Keratinocyte (primary cell): ENCODE measurements around the gene ZNF292. TPM values are rescaled to one million over a fixed set of nuclear protein-coding genes. Genes with fewer than 3 reads are reported as not detected.

Source experiments
- DNase-seq: peaks from one replicate; pipeline ENCODE4 v3.0.0-alpha.2; 2011; ENCODE audit warnings: low read depth, missing footprints, low spot score
- FAIRE-seq: peaks from 2 replicates; lab custom pipeline; 2011; peaks lifted over from hg19 to GRCh38; lab: Jason Lieb, UNC
- H2AFZ ChIP-seq: 2 replicates; pipeline ENCODE4 v1.6.0; 2012; ENCODE audit warnings: low read length, control low read depth, inconsistent platforms; ENCODE audit not compliant: control insufficient read depth
- H3K27ac ChIP-seq: 2 replicates; pipeline ENCODE4 v1.5.1; 2011; ENCODE audit warnings: low read length; ENCODE audit not compliant: control insufficient read depth, insufficient read depth
- H3K27me3 ChIP-seq: 3 replicates; pipeline ENCODE4 v1.6.0; 2011; ENCODE audit warnings: low read length; ENCODE audit not compliant: control insufficient read depth, insufficient read depth; ENCODE audit errors: extremely low read depth
- H3K36me3 ChIP-seq, 2 experiments: 2 replicates in 1 of 2; 3 replicates in 1 of 2; pipeline ENCODE4 v1.5.1; 2011; ENCODE audit warnings: low read length in 2 of 2, mild to moderate bottlenecking in 1 of 2; ENCODE audit not compliant: control insufficient read depth in 2 of 2, insufficient read depth in 2 of 2; ENCODE audit errors: extremely low read depth in 1 of 2
- H3K4me1 ChIP-seq: 3 replicates; pipeline ENCODE4 v1.5.1; 2011; ENCODE audit warnings: low read length; ENCODE audit not compliant: control insufficient read depth, insufficient read depth; ENCODE audit errors: extremely low read depth
- H3K4me2 ChIP-seq: 3 replicates; pipeline ENCODE4 v1.6.0; 2011; ENCODE audit warnings: low read depth, low read length; ENCODE audit not compliant: control insufficient read depth, insufficient read depth; ENCODE audit errors: extremely low read depth
- H3K4me3 ChIP-seq, 3 experiments: fragments of 200-600 bp in 1 of 3; sonication (generic) in 1 of 3; 2 replicates in 2 of 3; 3 replicates in 1 of 3; pipeline ENCODE4 v1.5.1; 2011 to 2016; ENCODE audit warnings: low read length in 3 of 3, mild to moderate bottlenecking in 3 of 3, control low read depth in 2 of 3, inconsistent platforms in 1 of 3, low read depth in 1 of 3, mixed read lengths in 1 of 3, mixed run types in 1 of 3, moderate library complexity in 1 of 3; ENCODE audit not compliant: control insufficient read depth in 2 of 3, insufficient read depth in 2 of 3; ENCODE audit errors: extremely low read depth in 1 of 3
- H3K79me2 ChIP-seq: 2 replicates; pipeline ENCODE4 v1.6.0; 2012; ENCODE audit warnings: low read length; ENCODE audit not compliant: control insufficient read depth, insufficient read depth
- H3K9ac ChIP-seq: 3 replicates; pipeline ENCODE4 v1.6.0; 2011; ENCODE audit warnings: low read length; ENCODE audit not compliant: control insufficient read depth, insufficient read depth; ENCODE audit errors: extremely low read depth
- H3K9me1 ChIP-seq: 3 replicates; pipeline ENCODE4 v1.6.0; 2011; ENCODE audit warnings: low read length; ENCODE audit not compliant: control insufficient read depth, insufficient read depth; ENCODE audit errors: extremely low read depth
- H3K9me3 ChIP-seq: 2 replicates; pipeline ENCODE4 v1.5.1; 2012; ENCODE audit warnings: low read depth, low read length; ENCODE audit not compliant: control insufficient read depth
- H4K20me1 ChIP-seq: 3 replicates; pipeline ENCODE4 v1.6.0; 2011; ENCODE audit warnings: low read length; ENCODE audit not compliant: control insufficient read depth, insufficient read depth; ENCODE audit errors: extremely low read depth
- CTCF ChIP-seq, 3 experiments: IDR thresholded peaks in 1 of 3; conservative IDR thresholded peaks in 1 of 3; optimal IDR thresholded peaks in 1 of 3; 2 replicates in 2 of 3; 3 replicates in 1 of 3; pipeline versions ENCODE3 to v1.5.1; 2011; ENCODE audit warnings: low read length in 3 of 3, mild to moderate bottlenecking in 3 of 3, moderate library complexity in 2 of 3, control low read depth in 1 of 3, inconsistent platforms in 1 of 3; ENCODE audit not compliant: insufficient read depth in 2 of 3; ENCODE audit errors: extremely low read depth in 1 of 3
- EZH2 ChIP-seq: IDR thresholded peaks from one replicate; pipeline ENCODE4 v1.6.1; 2012; ENCODE audit warnings: inconsistent platforms, mild to moderate bottlenecking, low read length, moderate library complexity
- dilution Hi-C: fragments of 300-500 bp; cut with MboI; formaldehyde crosslinking; loops from one replicate; pipeline ENCODE4 v1.7.0; 2020; ENCODE audit warnings: low sequenced_read_pairs; ENCODE audit not compliant: extremely low pct_ligation_motif_present
- polyA plus RNA-seq, 5 experiments: library from polyadenylated mRNA; depleted of rRNA in 3 of 5; stranded (reverse) in 3 of 5; stranded (forward) in 1 of 5; unstranded in 1 of 5; fragments of >200 nt; gene quantifications; 1 replicate in 1 of 5; 2 replicates in 3 of 5; 3 replicates in 1 of 5; pipeline versions ENCODE4 v1.2.1 to v1.2.3, GENCODE V29; 2011 to 2012; ENCODE audit warnings: missing spikeins in 2 of 5, low read depth in 1 of 5, low replicate concordance in 1 of 5

The ZNF292 gene
- polyA plus RNA-seq, 1 donor (not counting 4 experiments of a cell fraction or from before 2014, with no cell fraction given): 8.4 TPM

GRCh38 chr6:87277123-87277522 is 121.8 kb downstream of the ZNF292 start:
- Histone ChIP-seq H3K4me1 (no peaks in the 10 kb centered on the region), H3K36me3 (no peaks in the 10 kb centered on the region), H2AFZ (no peak overlapping the region), H3K9me1 (no peaks in the 10 kb centered on the region), H3K9me3 (no peaks in the 10 kb centered on the region), H3K4me2 (no peak overlapping the region), H4K20me1 (no peaks in the 10 kb centered on the region), H3K9ac (no peak overlapping the region), H3K27me3 (no peaks in the 10 kb centered on the region), H3K4me3 (no peak overlapping the region), H3K79me2 (no peaks in the 10 kb centered on the region), H3K27ac (no peak overlapping the region)
- peak in 1 of 3 experiments; percentile 22 for TF ChIP-seq CTCF (optimal IDR thresholded peaks at IDR 0.05 in 1 of 3, IDR thresholded peaks at IDR 0.05 in 1 of 3, conservative IDR thresholded peaks at IDR 0.05 in 1 of 3; ENCODE audit: extremely low read depth in 1 of 3, insufficient read depth in 2 of 3, low read length in 3 of 3)
- no peak for TF ChIP-seq EZH2
- dilution Hi-C loops: no loop called here
- FAIRE-seq (no peak), DNase-seq (no peak)

GRCh38 chr6:87279196-87279595 is 123.8 kb downstream of the ZNF292 start:
- dilution Hi-C loops: no loop called here

More at GRCh38 chr6:87279196-87279595, 123.8 kb downstream of the ZNF292 start:
- Histone ChIP-seq H3K9me1 (no peaks in the 10 kb centered on the region), H3K4me1 (no peaks in the 10 kb centered on the region), H3K79me2 (no peaks in the 10 kb centered on the region), H3K27me3 (no peaks in the 10 kb centered on the region), H3K9ac (no peak overlapping the region), H2AFZ (no peak overlapping the region), H3K9me3 (no peaks in the 10 kb centered on the region), H3K4me3 (no peak overlapping the region), H3K27ac (no peak overlapping the region), H4K20me1 (no peaks in the 10 kb centered on the region), H3K36me3 (no peaks in the 10 kb centered on the region), H3K4me2 (no peak overlapping the region)
- FAIRE-seq (no peak), DNase-seq (no peak)
- TF ChIP-seq CTCF (optimal IDR thresholded peaks at IDR 0.05 in 1 of 3, IDR thresholded peaks at IDR 0.05 in 1 of 3, conservative IDR thresholded peaks at IDR 0.05 in 1 of 3; ENCODE audit: extremely low read depth in 1 of 3, insufficient read depth in 2 of 3, low read length in 3 of 3) (no peak), EZH2 (no peak)
